Measurements from ENCODE around the gene ADAT2. TPM values are rescaled to one million over a fixed set of nuclear protein-coding genes. Genes with fewer than 3 reads are reported as not detected.

ADAT2 gene
- total and polyA plus RNA-seq, 2 of the 13 experiments (the other 11 are each of a cell fraction or from before 2014, with no cell fraction given), result 10.5 to 18.3 TPM

DNA sequence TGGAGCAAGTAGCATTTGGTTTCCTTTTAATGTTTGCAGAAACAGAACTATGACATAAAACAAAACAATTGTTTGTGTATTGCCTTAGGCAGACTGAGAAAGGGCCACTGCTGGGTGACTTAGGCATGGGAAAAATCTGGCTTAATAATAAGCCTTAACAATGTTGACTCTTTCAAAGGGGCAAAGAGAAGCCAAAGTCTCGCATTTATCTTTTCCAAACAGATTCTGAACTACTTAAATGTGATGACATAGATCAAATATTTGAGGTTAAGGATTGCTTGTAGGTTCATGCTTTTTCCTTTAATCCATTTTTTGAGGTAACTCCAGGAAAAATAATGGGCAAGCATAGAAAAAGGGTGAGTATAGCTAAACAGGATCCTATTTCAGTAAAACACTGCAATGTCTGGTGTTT, 39.6 kb downstream of the ADAT2 start (continued):
- TF ChIP-seq CCAR2 (optimal IDR thresholded peaks at IDR 0.05; ENCODE audit: low read depth, low read length) (no peak), CENPX (CRISPR knock-in tag; IDR thresholded peaks at IDR 0.05) (no peak), ATF7 (IDR thresholded peaks at IDR 0.05) (0 out of 2 replicates have a peak, but pooled peaks have one; percentile 11), ATF7 (CRISPR knock-in tag; IDR thresholded peaks at IDR 0.05) (no peak), ZNF7 (CRISPR knock-in tag; IDR thresholded peaks at IDR 0.05) (no peak), ONECUT2 (CRISPR knock-in tag; IDR thresholded peaks at IDR 0.05) (peak; percentile 68), ZFY (CRISPR knock-in tag; IDR thresholded peaks at IDR 0.05) (no peak), CBX2 (IDR thresholded peaks at IDR 0.05; ENCODE audit: low read depth, low read length) (no peak), CBX2 (CRISPR knock-in tag; IDR thresholded peaks at IDR 0.05; ENCODE audit: low read depth) (no peak), SMARCE1 (IDR thresholded peaks at IDR 0.05; ENCODE audit: borderline replicate concordance) (no peak), NR2F1 (CRISPR knock-in tag; IDR thresholded peaks at IDR 0.05) (peak; percentile 63 to 66; a peak in 3 of 4 replicates), SPEN (CRISPR knock-in tag; IDR thresholded peaks at IDR 0.05; ENCODE audit: low read depth) (no peak), MAFK (conservative IDR thresholded peaks at IDR 0.05 in 1 of 2, IDR thresholded peaks at IDR 0.05 in 1 of 2; ENCODE audit: low read length in 2 of 2) (peak; percentile 46 to 78; a peak in 2 of 4 replicates), ZNF678 (CRISPR knock-in tag; IDR thresholded peaks at IDR 0.05) (no peak), RFX1 (IDR thresholded peaks at IDR 0.05) (no peak), RFXAP (CRISPR knock-in tag; IDR thresholded peaks at IDR 0.05; ENCODE audit: borderline replicate concordance) (no peak), MED13 (CRISPR knock-in tag; IDR thresholded peaks at IDR 0.05) (peak; percentile 73; the same call in 1 of the 2 replicates), CREM (IDR thresholded peaks at IDR 0.05) (peak; percentile 85; the same call in 1 of the 2 replicates), CREM (CRISPR knock-in tag; IDR thresholded peaks at IDR 0.05) (no peak), FLYWCH1 (CRISPR knock-in tag; IDR thresholded peaks at IDR 0.05) (no peak), ZNF264 (CRISPR knock-in tag; IDR thresholded peaks at IDR 0.05) (peak; percentile 84), POLR2AphosphoS2 (IDR thresholded peaks at IDR 0.05; ENCODE audit: low read depth, low read length) (no peak), BCL6 (CRISPR knock-in tag; IDR thresholded peaks at IDR 0.05) (peak; percentile 98), KLF15 (CRISPR knock-in tag; IDR thresholded peaks at IDR 0.05; ENCODE audit: borderline replicate concordance) (no peak)
- TF ChIP-seq, protein P1, sequence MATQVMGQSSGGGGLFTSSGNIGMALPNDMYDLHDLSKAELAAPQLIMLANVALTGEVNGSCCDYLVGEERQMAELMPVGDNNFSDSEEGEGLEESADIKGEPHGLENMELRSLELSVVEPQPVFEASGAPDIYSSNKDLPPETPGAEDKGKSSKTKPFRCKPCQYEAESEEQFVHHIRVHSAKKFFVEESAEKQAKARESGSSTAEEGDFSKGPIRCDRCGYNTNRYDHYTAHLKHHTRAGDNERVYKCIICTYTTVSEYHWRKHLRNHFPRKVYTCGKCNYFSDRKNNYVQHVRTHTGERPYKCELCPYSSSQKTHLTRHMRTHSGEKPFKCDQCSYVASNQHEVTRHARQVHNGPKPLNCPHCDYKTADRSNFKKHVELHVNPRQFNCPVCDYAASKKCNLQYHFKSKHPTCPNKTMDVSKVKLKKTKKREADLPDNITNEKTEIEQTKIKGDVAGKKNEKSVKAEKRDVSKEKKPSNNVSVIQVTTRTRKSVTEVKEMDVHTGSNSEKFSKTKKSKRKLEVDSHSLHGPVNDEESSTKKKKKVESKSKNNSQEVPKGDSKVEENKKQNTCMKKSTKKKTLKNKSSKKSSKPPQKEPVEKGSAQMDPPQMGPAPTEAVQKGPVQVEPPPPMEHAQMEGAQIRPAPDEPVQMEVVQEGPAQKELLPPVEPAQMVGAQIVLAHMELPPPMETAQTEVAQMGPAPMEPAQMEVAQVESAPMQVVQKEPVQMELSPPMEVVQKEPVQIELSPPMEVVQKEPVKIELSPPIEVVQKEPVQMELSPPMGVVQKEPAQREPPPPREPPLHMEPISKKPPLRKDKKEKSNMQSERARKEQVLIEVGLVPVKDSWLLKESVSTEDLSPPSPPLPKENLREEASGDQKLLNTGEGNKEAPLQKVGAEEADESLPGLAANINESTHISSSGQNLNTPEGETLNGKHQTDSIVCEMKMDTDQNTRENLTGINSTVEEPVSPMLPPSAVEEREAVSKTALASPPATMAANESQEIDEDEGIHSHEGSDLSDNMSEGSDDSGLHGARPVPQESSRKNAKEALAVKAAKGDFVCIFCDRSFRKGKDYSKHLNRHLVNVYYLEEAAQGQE (IDR thresholded peaks at IDR 0.05; ENCODE audit: borderline replicate concordance in 1 of 2, low read depth in 1 of 2, low read length in 2 of 2), result peak in 1 of 2 experiments; percentile 42; a peak in 1 of 4 replicates
- TF ChIP-seq, protein P2, sequence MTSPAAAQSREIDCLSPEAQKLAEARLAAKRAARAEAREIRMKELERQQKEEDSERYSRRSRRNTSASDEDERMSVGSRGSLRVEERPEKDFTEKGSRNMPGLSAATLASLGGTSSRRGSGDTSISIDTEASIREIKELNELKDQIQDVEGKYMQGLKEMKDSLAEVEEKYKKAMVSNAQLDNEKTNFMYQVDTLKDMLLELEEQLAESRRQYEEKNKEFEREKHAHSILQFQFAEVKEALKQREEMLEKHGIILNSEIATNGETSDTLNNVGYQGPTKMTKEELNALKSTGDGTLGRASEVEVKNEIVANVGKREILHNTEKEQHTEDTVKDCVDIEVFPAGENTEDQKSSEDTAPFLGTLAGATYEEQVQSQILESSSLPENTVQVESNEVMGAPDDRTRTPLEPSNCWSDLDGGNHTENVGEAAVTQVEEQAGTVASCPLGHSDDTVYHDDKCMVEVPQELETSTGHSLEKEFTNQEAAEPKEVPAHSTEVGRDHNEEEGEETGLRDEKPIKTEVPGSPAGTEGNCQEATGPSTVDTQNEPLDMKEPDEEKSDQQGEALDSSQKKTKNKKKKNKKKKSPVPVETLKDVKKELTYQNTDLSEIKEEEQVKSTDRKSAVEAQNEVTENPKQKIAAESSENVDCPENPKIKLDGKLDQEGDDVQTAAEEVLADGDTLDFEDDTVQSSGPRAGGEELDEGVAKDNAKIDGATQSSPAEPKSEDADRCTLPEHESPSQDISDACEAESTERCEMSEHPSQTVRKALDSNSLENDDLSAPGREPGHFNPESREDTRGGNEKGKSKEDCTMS (CRISPR knock-in tag; conservative IDR thresholded peaks at IDR 0.05), result no peak
- TF ChIP-seq, protein P3, sequence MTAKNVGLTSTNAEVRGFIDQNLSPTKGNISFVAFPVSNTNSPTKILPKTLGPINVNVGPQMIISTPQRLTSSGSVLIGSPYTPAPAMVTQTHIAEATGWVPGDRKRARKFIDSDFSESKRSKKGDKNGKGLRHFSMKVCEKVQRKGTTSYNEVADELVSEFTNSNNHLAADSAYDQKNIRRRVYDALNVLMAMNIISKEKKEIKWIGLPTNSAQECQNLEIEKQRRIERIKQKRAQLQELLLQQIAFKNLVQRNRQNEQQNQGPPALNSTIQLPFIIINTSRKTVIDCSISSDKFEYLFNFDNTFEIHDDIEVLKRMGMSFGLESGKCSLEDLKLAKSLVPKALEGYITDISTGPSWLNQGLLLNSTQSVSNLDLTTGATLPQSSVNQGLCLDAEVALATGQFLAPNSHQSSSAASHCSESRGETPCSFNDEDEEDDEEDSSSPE (CRISPR knock-in tag; IDR thresholded peaks at IDR 0.05), result no peak
